GM12891 (cell line): ENCODE data around the gene NHERF1.

Source experiments
- PAX5 ChIP-seq: IDR thresholded peaks from 2 replicates; pipeline ENCODE4 v1.6.1; 2011; ENCODE audit warnings: low read length, moderate library complexity, mild to moderate bottlenecking; ENCODE audit not compliant: insufficient read depth, severe bottlenecking
- POLR2A ChIP-seq: IDR thresholded peaks from 2 replicates; pipeline ENCODE4 v1.6.1; 2011; ENCODE audit warnings: low read depth, low read length, control low read depth
- POLR2AphosphoS5 ChIP-seq: IDR thresholded peaks from 2 replicates; pipeline ENCODE4 v1.6.1; 2011; ENCODE audit warnings: low read depth, low read length, control low read depth
- POU2F2 ChIP-seq: IDR thresholded peaks from 2 replicates; pipeline ENCODE4 v1.6.1; 2011; ENCODE audit warnings: low read depth, mild to moderate bottlenecking, control low read depth, low read length, moderate library complexity
- SPI1 ChIP-seq: IDR thresholded peaks from 2 replicates; pipeline ENCODE4 v1.6.1; 2011; ENCODE audit warnings: low read depth, low read length, control low read depth
- TAF1 ChIP-seq: IDR thresholded peaks from 2 replicates; pipeline ENCODE4 v1.6.1; 2011; ENCODE audit warnings: low read depth, low read length, control low read depth

- no peak for TF ChIP-seq POLR2AphosphoS5
- no peak for TF ChIP-seq POLR2A
- no peak for TF ChIP-seq TAF1
- no peak for TF ChIP-seq PAX5
- TF ChIP-seq SPI1: no peak
- TF ChIP-seq POU2F2: no peak
These were observed 66.6 kb downstream of the NHERF1 start for GRCh38 chr17:74815067-74815466.
